OCI-LY1 (cell line): ENCODE data around the gene CACNA2D4.

Experiments
- H2AFZ ChIP-seq: fragments of 200-600 bp; sonication (generic), shearing (Covaris generic); 2 replicates; pipeline ENCODE4 v1.6.0; 2014; ENCODE audit warnings: antibody characterized with exemption, mild to moderate bottlenecking, low read length
- H3F3A ChIP-seq: fragments of 200-600 bp; sonication (generic), shearing (Covaris generic); 2 replicates; pipeline ENCODE4 v1.6.0; 2014; ENCODE audit warnings: mild to moderate bottlenecking, antibody characterized with exemption, low read length, moderate library complexity; ENCODE audit not compliant: insufficient read depth
- H3K27ac ChIP-seq: fragments of 200-600 bp; sonication (generic); 2 replicates; pipeline ENCODE4 v1.5.1; 2014; ENCODE audit warnings: low read length, mixed run types, mild to moderate bottlenecking, low read depth; ENCODE audit not compliant: poor library complexity, severe bottlenecking
- H3K27me3 ChIP-seq: fragments of 200-600 bp; sonication (generic); 2 replicates; pipeline ENCODE4 v1.6.0; 2014; ENCODE audit warnings: antibody characterized with exemption, mild to moderate bottlenecking, low read length, moderate library complexity; ENCODE audit not compliant: insufficient read depth
- H3K36me3 ChIP-seq: fragments of 200-600 bp; sonication (generic); 2 replicates; pipeline ENCODE4 v1.6.1; 2014; ENCODE audit warnings: mild to moderate bottlenecking, antibody characterized with exemption, low read length, moderate library complexity, mixed read lengths; ENCODE audit not compliant: insufficient read depth
- H3K4me1 ChIP-seq: fragments of 200-600 bp; sonication (generic); 2 replicates; pipeline ENCODE4 v1.5.1; 2014; ENCODE audit warnings: mild to moderate bottlenecking, low read length, moderate library complexity; ENCODE audit not compliant: insufficient read depth, severe bottlenecking
- H3K4me2 ChIP-seq: fragments of 200-600 bp; sonication (generic), shearing (Covaris generic); 2 replicates; pipeline ENCODE4 v1.6.1; 2014; ENCODE audit warnings: low read length
- H3K4me3 ChIP-seq: fragments of 200-600 bp; sonication (generic); 2 replicates; pipeline ENCODE4 v1.5.1; 2014; ENCODE audit warnings: low read length, low read depth, mild to moderate bottlenecking, mixed read lengths; ENCODE audit not compliant: poor library complexity, severe bottlenecking
- H3K79me2 ChIP-seq: fragments of 200-600 bp; shearing (Covaris generic); 2 replicates; pipeline ENCODE4 v1.6.1; 2016; ENCODE audit warnings: mixed run types, low read length, mixed read lengths; ENCODE audit not compliant: insufficient read depth
- H3K9ac ChIP-seq: fragments of 200-600 bp; sonication (generic), shearing (Covaris generic); 2 replicates; pipeline ENCODE4 v1.6.1; 2014; ENCODE audit warnings: mild to moderate bottlenecking, low read length, mixed read lengths
- H3K9me2 ChIP-seq: fragments of 200-600 bp; sonication (generic), shearing (Covaris generic); 2 replicates; pipeline ENCODE4 v1.6.1; 2014; ENCODE audit warnings: low read depth, mild to moderate bottlenecking, low read length, mixed read lengths
- H3K9me3 ChIP-seq: fragments of 200-600 bp; shearing (Covaris generic); 2 replicates; pipeline ENCODE4 v1.6.1; 2014; ENCODE audit warnings: low read length, mixed read lengths
- H4K20me1 ChIP-seq: fragments of 200-600 bp; sonication (generic), shearing (Covaris generic); 2 replicates; pipeline ENCODE4 v1.6.0; 2016; ENCODE audit warnings: mild to moderate bottlenecking, low read length; ENCODE audit not compliant: insufficient read depth
- EZH2 ChIP-seq: fragments of 200-600 bp; sonication (generic), shearing (Covaris generic); IDR thresholded peaks from 2 replicates; pipeline ENCODE4 v1.8.0; 2017; ENCODE audit warnings: borderline replicate concordance, mixed run types, mild to moderate bottlenecking, antibody characterized with exemption, low read length, moderate library complexity, mixed read lengths
- TF ChIP-seq, protein P1 (sequence below): fragments of 200-600 bp; sonication (generic), shearing (Covaris generic); IDR thresholded peaks from 2 replicates; pipeline ENCODE4 v1.5.1; 2017; ENCODE audit warnings: mild to moderate bottlenecking, antibody characterized with exemption, low read length, moderate library complexity, mixed read lengths

Gene CACNA2D4

DNA sequence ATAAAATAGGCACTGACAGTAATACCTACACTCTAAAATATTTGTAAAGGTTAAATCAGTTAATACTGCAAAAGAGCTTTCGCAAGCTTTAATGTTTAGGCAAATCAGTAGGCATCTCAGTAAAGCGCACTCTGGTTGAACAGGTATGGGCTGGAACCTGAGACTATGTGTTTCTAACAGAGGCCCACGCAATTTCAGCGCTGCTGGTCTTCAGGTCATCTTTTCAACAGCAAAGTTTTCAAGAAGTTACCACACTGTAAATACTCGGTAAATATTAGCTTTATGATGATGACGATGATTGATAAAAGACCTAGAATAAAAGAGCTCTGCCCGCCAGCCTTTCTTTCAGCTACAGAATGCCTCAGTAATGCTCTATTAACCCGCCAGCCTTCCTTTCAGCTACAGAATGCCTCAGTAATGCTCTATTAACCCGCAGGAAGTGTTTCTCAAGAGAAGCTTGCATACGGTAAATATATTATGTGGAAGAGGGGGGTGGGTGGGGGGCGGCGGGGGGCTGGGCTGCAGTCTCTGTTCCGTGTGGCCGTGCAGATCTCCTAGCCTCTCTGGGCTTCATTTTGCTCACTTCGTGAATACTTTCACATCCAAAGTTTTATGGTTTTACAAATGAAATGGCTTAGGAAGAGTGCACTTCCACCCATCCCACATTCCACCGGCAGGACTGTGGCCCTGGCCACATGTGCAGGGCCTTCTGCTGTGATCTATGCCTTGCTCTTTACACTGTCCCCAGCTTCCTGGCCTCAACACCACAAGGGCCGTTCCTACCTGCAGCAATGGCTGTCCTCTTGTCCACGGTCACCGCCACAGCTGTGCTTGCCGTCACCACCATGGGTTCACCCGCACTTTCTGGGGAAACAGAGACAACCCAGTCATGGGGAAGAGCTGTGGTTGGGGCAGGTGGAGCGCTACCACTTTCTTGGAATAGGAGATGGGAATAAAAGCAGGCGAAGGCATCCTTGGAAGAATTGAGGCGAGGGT, 78.2 kb downstream of the CACNA2D4 start:
- no peak overlapping the region for H2AFZ ChIP-seq
- H3K9me3 ChIP-seq, result no peaks in the 10 kb centered on the region
- no peaks in the 10 kb centered on the region for H3F3A ChIP-seq
- H3K36me3 ChIP-seq, result no peaks in the 10 kb centered on the region
- H3K27ac ChIP-seq, result no peak overlapping the region
- H3K79me2 ChIP-seq, result no peaks in the 10 kb centered on the region
- H3K4me1 ChIP-seq, result no peaks in the 10 kb centered on the region
- H3K27me3 ChIP-seq, result 0 out of 2 replicates have a peak, but pooled peaks cover 2% of the 10 kb centered on the region
- TF ChIP-seq, protein P1, sequence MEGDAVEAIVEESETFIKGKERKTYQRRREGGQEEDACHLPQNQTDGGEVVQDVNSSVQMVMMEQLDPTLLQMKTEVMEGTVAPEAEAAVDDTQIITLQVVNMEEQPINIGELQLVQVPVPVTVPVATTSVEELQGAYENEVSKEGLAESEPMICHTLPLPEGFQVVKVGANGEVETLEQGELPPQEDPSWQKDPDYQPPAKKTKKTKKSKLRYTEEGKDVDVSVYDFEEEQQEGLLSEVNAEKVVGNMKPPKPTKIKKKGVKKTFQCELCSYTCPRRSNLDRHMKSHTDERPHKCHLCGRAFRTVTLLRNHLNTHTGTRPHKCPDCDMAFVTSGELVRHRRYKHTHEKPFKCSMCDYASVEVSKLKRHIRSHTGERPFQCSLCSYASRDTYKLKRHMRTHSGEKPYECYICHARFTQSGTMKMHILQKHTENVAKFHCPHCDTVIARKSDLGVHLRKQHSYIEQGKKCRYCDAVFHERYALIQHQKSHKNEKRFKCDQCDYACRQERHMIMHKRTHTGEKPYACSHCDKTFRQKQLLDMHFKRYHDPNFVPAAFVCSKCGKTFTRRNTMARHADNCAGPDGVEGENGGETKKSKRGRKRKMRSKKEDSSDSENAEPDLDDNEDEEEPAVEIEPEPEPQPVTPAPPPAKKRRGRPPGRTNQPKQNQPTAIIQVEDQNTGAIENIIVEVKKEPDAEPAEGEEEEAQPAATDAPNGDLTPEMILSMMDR, result no peak
- TF ChIP-seq EZH2, result no peak
- H3K4me2 ChIP-seq, result no peak overlapping the region
- no peak overlapping the region for H3K9ac ChIP-seq
- H4K20me1 ChIP-seq, result no peaks in the 10 kb centered on the region
- no peaks in the 10 kb centered on the region for H3K9me2 ChIP-seq
- no peak overlapping the region for H3K4me3 ChIP-seq

DNA sequence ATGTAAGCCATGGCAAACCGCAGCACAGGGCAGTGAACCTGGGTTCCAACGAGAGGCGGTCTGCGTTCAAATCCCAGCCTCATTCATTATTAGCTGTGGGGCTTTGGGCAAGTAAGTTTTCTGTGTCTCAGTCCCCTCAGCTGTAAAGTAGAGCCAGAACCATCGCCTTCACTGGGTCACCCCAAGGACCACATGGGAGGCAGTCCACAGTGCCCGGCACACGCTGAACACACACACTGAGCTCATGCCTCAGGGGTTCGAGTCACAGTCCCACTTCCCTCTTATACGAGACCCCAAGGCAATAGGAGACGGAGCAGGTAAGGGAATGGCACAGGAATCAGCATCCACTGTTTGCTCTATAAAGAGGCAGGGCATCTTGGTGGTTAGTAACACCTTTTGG, 79.0 kb downstream of the CACNA2D4 start:
- Histone ChIP-seq H3K4me3 (no peak overlapping the region), H3K9me2 (no peaks in the 10 kb centered on the region), H2AFZ (no peak overlapping the region), H3F3A (no peaks in the 10 kb centered on the region), H4K20me1 (no peaks in the 10 kb centered on the region), H3K27ac (no peak overlapping the region), H3K36me3 (no peaks in the 10 kb centered on the region), H3K9me3 (no peaks in the 10 kb centered on the region), H3K4me2 (no peak overlapping the region), H3K79me2 (no peaks in the 10 kb centered on the region), H3K4me1 (no peaks in the 10 kb centered on the region), H3K27me3 (peaks cover 2% of the 10 kb centered on the region; the same call in 1 of the 2 replicates), H3K9ac (no peak overlapping the region)
- TF ChIP-seq, protein P1, result no peak
- no peak for TF ChIP-seq EZH2

DNA sequence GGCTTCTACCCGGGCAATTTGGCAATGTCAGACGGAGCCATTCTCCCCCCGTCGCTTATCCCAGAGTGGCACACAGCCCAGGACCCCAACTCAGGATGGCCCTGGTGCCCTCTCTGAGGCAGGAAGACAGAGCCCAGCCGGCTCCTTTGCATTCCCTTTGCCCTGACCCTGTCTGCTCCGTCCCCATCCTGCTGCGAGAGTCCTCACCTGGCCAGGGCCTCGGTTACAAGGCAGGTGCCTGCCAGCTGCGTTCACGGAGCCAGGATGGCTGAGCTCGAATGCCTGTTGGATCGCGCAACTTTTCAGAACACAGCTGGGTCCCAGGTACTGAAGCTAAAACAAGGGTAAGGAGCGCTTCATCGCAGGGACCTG, 79.5 kb downstream of the CACNA2D4 start:
- H4K20me1 ChIP-seq, result no peaks in the 10 kb centered on the region
- H3K4me3 ChIP-seq, result no peak overlapping the region
- no peaks in the 10 kb centered on the region for H3K36me3 ChIP-seq
- H3K9me2 ChIP-seq, result no peaks in the 10 kb centered on the region
- H3K79me2 ChIP-seq, result no peaks in the 10 kb centered on the region
- H3K9ac ChIP-seq, result no peak overlapping the region
- H3K27me3 ChIP-seq, result peaks cover 2% of the 10 kb centered on the region; the same call in 1 of the 2 replicates
- no peak overlapping the region for H3K4me2 ChIP-seq
- H3F3A ChIP-seq, result no peaks in the 10 kb centered on the region
- TF ChIP-seq EZH2, result no peak
- TF ChIP-seq, protein P1, result no peak
- H3K4me1 ChIP-seq, result no peaks in the 10 kb centered on the region
- no peaks in the 10 kb centered on the region for H3K9me3 ChIP-seq
- H2AFZ ChIP-seq, result no peak overlapping the region
- no peak overlapping the region for H3K27ac ChIP-seq
